ENCODE results near the gene PLEKHH2. TPM values are rescaled to one million over a fixed set of nuclear protein-coding genes. Genes with fewer than 3 reads are reported as not detected.

PLEKHH2 gene
- total and polyA plus RNA-seq, 2 experiments from 2014 or later: 5.4 to 6.7 TPM

DNA sequence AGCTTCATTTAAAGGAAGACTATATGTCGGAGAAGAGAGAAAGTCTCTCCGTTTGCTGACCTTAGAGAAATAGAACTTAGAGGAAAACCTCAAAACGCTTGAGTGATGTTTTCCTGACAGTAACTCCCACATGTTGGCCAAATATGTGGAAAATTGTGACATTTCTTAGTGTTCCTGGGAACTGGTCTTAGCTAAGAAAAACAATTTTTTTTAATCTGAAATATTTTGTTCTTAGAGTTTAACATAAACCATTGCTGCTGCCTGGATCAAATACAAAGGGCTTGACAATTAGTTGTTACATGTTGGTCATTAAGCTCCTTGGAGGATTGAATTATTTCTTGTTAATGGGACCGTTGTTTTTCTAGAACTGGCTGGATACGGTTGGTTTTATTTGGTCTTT lies 153.1 kb downstream of the PLEKHH2 start (continued):
- TF ChIP-seq ZNF331 (CRISPR knock-in tag; IDR thresholded peaks at IDR 0.05; ENCODE audit: low read depth): no peak
- TF ChIP-seq ZNF114 (CRISPR knock-in tag; IDR thresholded peaks at IDR 0.05): no peak

DNA sequence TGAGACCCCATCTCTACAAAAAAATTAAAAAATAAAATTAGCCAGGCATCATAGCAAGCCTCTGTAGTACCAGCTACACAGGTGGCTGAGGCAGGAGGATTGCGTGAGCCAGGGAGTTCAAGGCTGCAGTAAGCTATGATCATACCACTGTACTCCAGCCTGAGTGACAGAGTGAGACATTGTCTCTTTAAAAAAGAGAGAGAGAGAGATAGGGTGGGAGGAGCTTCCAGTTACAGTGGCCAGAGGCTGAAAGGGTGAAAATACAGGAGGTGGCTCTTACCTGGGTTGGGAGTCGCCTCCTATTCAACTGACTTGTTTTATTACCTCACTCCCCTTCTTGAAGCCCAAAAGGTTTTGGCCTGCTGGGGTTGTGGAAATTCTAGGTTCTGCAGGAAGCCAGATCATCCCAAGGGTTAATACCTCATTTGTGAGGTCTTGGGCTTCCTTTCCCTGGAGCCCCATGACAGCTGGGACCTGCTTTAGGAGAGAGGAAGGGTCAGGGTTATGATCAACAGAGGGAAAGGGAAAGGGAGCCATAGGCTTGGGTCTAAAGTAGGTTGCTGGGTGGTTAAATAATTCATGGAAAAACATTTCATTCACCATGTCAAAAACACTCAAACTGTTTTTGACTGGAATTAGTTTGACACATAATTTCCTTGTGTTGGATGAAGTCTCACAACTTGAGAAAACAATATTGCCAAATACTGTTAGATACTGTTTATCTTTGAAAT lies 154.1 kb downstream of the PLEKHH2 start:
- Histone ChIP-seq H3K36me3 (ENCODE audit: insufficient read depth) (no peaks in the 10 kb centered on the region), H3K4me1 (ENCODE audit: insufficient read depth) (no peaks in the 10 kb centered on the region), H2AFZ (no peak overlapping the region), H3K4me3 (no peak overlapping the region), H3K9me2 (ENCODE audit: insufficient read depth) (no peaks in the 10 kb centered on the region), H3K4me2 (no peak overlapping the region), H3K79me2 (replicated peaks; ENCODE audit: insufficient read depth) (no peaks in the 10 kb centered on the region), H4K20me1 (replicated peaks; ENCODE audit: insufficient read depth) (no peaks in the 10 kb centered on the region), H3K27ac (ENCODE audit: low read depth) (no peak overlapping the region), H3F3A (replicated peaks; ENCODE audit: low read depth) (no peaks in the 10 kb centered on the region), H3K27me3 (ENCODE audit: insufficient read depth) (no peaks in the 10 kb centered on the region)
- no peak overlapping the region for H3K4me3 Mint-ChIP-seq
- no peaks in the 10 kb centered on the region for H3K27me3 Mint-ChIP-seq (ENCODE audit: insufficient read depth, low read depth, poor library complexity)
- DNase-seq (ENCODE audit: low spot score): no peak
- H3K27ac Mint-ChIP-seq: no peak overlapping the region
- no peaks in the 10 kb centered on the region for H3K36me3 Mint-ChIP-seq (ENCODE audit: low read depth)
- no peak for ATAC-seq
- no peaks in the 10 kb centered on the region for H3K9me3 Mint-ChIP-seq
- H3K4me1 Mint-ChIP-seq: no peaks in the 10 kb centered on the region
- no peak for TF ChIP-seq CREB1 (CRISPR knock-in tag; IDR thresholded peaks at IDR 0.05; ENCODE audit: low read depth)
- no peak for TF ChIP-seq POLR2AphosphoS5 (IDR thresholded peaks at IDR 0.05; ENCODE audit: low read depth)
- no peak for TF ChIP-seq ETS1 (IDR thresholded peaks at IDR 0.05)
- TF ChIP-seq EZH2phosphoT487 (IDR thresholded peaks at IDR 0.05; ENCODE audit: unreplicated experiment): no peak
- TF ChIP-seq NANOG (IDR thresholded peaks at IDR 0.05; ENCODE audit: borderline replicate concordance): no peak
- no peak for TF ChIP-seq STAT1 (IDR thresholded peaks at IDR 0.05; ENCODE audit: unreplicated experiment)
- TF ChIP-seq ZNF114 (CRISPR knock-in tag; IDR thresholded peaks at IDR 0.05): no peak
- no peak for TF ChIP-seq JUNB (IDR thresholded peaks at IDR 0.05; ENCODE audit: unreplicated experiment)
- no peak for TF ChIP-seq ZNF462 (CRISPR knock-in tag; IDR thresholded peaks at IDR 0.05)
- TF ChIP-seq EZH2 (IDR thresholded peaks at IDR 0.05; ENCODE audit: low read depth, unreplicated experiment): no peak
- no peak for TF ChIP-seq CTCF (conservative IDR thresholded peaks at IDR 0.05; ENCODE audit: low read depth in 2 of 2)
- no peak for TF ChIP-seq ZNF331 (CRISPR knock-in tag; IDR thresholded peaks at IDR 0.05; ENCODE audit: low read depth)
